Brain pericyte (primary cell): ENCODE data around the gene ARL4A.
A peak's percentile ranks its signal among the peaks of the same experiment; 100 is the strongest.
"Not testable (repeated sequence)": the region's sequence is repeated elsewhere in the genome, so short reads cannot be mapped to it uniquely, and the experiment has no call there.

Experiments used
- DNase-seq: peaks from one replicate; pipeline ENCODE4 v3.0.0-alpha.2; 2012; ENCODE audit warnings: low read depth, low spot score

ARL4A gene, protein sequence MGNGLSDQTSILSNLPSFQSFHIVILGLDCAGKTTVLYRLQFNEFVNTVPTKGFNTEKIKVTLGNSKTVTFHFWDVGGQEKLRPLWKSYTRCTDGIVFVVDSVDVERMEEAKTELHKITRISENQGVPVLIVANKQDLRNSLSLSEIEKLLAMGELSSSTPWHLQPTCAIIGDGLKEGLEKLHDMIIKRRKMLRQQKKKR

DNA sequence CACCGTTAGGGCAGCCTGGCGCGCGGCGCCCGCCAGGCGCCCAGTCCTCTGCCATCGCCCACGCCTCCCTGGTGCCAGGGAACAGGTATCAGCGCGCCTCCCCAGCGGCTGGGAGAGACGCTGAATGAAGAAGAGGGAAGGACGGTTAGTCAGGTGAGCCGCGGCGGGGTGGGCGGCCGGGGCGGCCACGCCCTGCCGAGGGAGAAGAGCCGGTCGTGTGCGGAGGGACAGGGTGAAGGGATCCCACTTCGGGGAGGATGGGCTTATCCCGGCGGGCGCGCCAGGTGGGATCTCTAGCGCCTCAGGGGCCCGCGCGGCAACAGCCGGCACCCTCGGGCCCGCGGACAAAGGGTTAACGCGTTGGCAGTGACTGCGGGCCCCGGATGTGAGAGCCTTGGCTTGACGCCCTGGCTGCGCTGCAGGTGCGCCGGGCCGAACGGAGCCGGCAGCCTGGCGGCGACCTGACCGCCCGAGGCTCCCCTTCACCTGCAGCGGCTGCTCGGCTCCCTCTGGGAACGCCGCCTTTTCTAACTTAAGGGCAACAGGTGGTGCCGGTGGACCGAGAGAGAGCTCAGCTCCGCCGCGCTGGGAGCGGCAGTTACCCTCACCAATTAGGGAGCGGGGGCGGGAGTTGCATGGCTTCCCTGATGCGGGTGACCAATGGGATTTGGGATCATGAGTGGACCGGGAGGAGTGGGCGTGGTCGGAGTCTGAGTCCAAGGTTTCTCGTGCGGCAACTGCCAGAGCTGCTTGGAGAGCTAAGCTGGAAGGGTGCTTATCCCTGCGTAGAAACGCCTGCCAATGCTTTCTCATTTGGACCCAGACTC is at the start of gene ARL4A:
TSS of gene ARL4A (plus strand) at position 743 of the 827 bp plus-strand sequence. CDS start 622 bp downstream, outside the sequence.
- DNase-seq, result peak; percentile 97

DNA sequence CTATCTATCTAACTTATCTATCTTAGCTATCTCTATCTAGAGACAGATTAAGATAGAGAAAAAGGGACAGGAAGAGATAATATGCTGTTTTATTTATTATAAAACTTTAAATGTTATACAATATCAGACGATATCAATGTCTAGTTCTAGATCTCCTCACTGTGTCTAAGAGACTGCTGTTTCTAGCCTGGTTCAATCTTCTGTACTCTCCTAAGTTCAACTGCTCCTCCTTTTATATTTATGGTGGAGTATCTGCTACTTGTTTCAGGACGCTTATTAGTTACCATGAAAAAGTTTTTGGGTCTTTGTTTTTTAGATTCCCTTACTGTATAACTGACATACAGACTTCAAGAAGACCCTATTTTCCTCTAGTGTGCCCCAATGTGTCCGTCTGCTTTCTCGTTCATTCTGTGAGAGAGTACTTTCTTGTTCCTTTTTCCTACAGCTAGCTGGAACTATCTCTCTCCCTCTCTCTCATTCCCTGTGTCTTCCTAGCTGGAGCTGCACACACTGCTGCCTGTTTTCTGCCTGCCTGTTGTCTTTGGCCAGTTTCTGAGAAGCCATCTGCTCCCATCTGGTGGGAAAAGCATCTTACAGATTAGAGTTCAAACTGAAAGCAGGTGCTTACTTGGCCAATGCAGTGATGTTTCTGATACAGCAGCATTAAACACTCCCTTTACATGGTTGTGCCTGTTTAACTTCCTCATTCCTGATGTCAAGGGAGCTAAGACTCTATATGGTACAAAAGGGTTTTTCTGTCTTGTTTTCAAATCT is 49.4 kb upstream of the ARL4A start:
- no peak for DNase-seq

DNA sequence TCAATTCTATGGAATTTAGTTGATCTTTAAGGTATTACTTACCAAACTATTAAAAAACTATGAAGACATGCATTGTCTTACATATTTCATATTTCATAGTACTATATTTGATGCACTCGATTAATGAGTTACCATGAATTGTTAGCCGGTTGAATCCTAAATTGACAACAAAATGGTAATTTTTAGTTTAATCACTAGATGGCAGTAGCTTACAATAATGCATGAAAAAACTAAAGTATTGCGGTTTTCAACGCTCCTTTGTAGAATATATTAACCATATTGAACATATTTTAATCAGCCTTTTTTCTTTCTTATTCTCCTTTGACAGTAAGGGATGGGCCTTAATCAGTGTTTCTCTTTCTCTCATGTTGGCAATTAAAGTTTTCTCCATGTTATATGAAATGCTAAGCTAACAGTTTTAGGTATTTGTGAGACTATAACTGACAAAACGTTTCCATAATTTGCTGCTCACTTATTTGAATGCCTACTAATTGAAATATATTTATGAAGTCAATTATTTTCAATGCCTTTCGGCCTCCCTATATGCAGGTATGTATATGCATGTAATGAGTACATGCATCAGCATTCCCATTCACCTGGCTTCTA is 48.5 kb upstream of the ARL4A start:
- DNase-seq, result no peak

DNA sequence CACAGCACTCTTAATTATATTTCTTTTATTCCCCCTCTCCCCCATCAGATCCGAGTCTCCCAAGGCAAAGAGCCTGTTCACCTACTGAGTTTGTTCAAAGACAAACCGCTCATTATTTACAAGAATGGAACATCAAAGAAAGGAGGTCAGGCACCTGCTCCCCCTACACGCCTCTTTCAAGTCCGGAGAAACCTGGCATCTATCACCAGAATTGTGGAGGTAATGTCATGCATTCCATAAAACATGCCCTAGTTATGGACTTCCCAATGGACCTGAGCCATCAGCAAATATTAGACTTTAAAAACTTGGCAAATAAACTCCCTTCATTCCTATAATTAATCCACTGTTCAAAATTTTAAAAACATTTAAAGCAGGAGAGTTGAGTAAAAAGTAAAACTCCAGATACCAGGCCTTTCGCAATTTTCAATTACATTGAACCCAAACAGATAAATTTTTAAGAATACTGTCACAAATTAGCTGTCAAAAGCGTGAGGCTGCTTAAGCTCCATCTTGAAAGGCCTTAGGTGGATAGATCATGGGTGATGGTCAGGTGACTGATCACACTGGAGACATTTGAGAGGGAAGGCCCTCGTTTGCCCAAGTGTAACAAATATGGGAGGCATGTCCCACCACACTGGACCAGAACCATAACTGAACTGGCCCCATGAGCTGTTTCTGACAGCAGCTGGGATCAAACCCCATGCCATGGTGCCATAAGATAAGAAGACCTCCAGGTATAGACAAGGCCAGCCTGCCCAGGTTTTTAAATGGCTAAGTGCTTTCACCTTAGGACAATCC is 46.9 kb upstream of the ARL4A start:
- DNase-seq, result no peak

DNA sequence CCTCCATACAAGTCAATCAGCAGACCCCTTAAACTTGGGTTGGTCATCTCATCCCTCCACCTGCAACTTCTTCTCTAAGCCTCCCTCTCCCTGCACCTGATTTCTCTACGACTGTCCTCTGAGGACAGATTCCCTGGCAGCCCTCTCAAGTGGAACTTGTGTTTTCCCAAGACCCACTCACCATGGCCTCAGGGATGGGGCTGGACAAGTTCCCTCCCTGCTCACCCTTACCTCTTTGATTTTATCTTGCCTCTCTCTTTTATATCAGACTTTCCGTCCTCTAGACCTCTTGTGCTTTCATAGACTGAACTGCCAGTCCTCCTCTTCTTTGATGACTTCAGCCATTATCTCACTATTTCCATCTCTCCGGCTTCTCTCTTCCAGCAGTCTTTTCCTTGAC is 46.2 kb upstream of the ARL4A start:
- DNase-seq, result no peak

DNA sequence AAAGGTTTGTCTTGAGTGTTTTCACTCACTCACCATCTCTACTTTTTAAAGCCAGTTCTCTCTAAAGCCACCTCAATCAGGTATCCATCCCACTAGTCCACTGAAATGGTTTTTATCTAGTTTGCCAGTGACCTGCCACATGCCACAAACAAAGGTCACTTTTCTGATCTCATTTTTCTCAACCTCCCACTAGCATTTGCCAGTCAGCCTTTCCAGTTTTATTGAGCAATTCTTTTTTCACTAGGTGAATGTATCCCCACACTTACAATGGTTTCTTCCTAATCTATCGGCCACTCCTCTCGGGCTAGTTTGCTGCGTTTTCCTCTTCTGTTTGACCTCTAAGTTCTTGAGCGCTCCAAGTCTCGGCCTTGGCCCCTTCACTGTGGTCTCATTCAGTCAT is 44.9 kb upstream of the ARL4A start:
- no peak for DNase-seq

DNA sequence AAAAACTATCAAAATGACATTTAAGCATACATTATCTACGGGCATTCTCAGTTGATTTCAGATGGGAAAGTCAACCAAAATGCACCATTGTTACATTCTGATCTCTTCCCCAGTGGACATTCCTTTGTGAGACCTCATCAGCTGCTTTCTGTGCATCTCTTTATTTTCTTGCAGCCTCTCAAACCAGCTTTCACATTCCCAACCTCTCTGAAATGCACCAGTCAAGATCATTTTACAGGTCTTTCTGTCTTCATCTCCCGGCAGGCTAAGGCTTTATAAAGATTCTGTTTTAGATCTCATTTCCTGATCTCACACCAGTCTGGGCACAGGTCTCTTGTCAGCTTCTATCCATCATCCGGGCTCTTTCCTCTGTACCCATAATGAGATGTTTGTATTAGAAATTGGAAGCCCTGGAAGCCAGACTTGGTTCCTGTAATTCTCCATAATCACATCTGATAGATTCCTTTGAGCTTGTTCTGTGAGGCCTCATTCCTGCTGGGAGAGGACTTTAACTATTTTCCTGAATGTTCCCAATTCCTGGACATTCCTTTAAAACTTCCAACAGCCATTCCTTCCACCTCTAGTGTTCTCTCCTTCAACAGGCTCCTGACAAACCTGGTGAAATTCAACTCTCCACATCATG is 44.3 kb upstream of the ARL4A start:
- no peak for DNase-seq

DNA sequence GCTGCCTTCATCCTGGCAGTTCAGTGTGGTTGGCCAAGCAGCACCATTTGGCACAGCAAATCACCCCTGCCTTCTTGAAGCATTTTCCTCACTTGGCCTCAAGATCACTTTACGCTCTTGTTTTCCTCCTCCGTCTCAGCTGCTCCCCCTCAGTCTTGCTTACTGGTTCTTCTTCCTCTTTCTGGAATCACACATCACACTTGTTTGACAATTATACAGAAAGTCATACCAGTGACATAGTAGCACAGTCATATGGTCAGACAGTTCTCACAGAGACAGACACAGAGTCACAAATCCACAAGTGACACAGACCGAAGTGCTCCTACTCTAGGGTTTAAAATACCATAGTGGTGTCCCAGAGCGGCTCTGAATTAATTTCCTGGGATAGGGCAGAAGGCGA is 43.8 kb upstream of the ARL4A start:
- DNase-seq, result no peak

DNA sequence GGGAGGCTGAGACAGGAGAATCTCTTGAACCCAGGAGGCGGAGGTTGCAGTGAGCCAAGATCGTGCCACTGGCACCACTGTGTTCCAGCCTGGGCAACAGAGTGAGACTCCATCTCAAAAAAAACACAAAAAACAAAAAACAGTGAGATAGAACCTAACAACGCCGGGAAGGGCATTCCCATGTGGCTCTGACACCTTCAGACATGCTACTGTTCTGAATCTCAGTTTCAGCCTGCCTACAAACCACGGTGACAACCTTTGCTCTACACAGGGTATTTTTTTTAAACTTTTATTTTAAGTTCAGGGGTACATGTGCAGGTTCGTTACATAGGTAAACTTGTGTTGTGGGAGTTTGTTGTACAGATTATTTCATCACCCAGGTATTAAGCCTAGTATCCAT is 42.2 kb upstream of the ARL4A start:
- not testable (repeated sequence) for DNase-seq

DNA sequence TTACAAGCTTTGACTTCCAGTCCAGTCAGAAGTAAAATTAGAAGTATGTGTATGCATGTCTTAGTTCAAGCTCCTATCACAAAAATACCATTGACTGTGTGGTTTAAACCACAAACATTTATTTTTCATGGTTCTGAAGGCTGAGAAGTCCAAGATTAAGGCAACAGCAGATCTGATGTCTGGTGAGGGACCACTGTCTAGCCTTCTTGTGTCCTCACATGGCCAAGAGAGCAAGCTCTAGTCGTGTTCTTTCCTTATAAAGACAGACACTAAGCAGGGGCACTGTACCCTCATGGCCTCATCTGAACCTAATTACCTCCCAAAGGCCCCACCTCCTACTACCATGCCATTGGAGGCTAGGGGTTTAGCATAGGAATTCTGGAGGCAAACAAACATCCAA is 41.3 kb upstream of the ARL4A start:
- DNase-seq, result no peak

DNA sequence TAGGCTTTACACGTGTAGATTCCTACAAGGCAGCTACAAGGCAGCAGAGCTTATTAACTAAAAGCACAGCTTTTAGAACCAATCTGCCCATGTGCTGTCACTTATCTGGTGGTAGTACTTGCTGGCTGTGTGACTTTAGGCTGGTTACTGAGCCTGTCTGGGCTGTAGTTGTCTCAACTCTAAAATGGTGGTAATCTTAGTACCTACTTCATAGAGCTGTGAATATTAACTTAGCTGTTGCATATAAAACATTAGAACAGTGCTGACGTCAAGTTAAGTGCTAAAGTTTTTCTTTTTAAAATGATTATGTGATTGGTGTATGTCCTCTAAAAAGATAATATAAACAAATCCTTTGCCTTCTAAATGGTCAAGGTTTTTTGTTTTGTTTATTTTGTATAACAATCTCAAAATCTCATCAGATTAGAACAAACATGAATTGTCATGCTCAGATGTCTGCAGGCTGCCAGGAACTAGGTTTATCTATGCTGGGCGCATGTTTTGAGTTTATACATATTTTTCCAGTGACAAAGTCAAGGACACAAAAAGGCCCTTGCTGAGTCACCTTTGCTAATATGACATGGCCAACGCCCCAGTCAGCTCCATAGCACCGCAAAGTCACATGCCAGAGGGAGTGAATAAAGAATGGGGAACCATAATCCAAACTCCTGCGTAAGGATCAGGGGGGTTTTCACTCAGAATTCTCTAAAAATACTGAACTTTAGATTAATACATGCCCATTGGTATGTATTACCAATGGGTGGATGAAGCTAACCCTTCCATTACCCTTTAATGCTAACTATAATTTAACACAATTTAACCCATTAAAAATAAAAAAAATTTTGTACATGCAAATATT is 39.8 kb upstream of the ARL4A start:
- DNase-seq, result no peak

DNA sequence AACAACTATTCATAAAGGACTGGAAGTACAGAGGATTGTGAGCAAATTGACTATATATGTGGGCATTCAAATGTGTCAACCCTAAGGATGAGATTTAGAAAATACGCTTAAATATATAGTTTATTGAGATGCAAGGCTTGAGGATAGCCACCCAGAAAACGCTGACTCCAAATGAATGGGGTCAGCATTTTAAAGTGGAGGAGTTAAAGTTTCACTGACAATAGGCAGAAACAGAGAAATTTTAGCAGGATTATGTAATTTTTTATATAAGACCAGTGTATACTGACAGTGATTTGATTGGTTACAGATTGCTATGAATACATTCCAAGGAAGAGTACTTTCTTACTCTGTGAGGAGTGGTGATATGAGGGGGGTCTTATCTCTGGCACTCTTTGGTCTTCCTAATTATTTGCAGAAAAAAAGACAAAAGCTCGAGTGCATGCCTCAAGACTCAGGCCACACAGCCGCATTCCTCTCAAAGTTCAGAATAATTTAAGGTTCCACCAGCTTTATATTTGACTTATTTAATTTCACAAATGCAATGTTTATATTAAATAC is 38.6 kb upstream of the ARL4A start:
- DNase-seq, result no peak

DNA sequence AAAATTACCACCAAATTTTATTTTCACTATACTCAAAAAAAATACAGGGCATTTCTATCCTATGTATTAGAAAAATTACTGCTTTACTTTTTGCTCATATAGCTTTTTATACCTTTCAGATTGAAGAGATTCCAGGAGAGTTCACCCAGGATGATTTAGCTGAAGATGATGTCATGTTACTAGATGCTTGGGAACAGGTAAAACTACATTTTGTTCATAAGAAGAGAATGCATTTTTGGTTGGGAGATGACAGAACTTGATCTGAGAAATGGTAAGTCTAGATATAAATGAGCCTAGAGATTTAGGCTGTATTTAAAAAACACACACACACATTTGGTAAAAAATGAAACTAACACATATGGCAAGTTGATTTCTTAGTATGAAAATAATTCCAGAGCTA is 38.1 kb upstream of the ARL4A start:
- no peak for DNase-seq

DNA sequence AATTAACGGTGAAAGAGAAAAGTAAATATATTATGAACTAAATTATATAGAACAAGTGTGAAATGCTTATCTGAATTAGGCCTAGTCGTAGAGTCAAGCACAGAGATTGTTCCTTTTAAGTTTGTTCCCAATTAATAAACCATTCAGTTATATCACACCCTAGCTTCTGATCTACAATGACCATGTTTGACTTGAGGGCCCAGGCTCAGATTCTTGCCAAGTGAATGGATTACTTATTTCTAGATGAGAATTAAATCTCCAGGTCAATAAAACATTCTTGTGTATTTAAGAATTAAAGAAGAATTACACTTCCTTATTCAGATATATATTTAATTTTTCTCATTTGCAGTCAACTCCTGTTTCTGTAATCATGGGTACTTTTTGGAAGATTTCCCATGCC is 37.4 kb upstream of the ARL4A start:
- no peak for DNase-seq

DNA sequence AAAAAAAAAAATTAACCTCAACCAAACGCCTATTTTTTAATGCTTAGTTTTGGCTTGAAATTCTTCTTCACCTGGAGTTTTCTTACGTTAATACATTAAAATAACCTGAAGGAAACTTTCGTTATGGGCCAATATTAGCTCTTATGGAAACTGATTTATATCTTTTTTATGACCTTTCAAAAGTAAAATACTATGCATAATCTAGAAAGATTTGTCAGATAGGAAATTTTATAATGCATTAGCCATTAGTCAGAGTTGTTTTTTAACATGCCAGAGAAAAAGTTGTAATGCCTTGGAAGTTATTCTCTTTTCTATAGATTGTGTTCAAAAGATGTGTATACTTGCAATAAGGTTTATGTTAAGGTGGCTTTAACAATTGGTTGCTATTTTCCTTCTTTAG is 34.3 kb upstream of the ARL4A start:
- no peak for DNase-seq

DNA sequence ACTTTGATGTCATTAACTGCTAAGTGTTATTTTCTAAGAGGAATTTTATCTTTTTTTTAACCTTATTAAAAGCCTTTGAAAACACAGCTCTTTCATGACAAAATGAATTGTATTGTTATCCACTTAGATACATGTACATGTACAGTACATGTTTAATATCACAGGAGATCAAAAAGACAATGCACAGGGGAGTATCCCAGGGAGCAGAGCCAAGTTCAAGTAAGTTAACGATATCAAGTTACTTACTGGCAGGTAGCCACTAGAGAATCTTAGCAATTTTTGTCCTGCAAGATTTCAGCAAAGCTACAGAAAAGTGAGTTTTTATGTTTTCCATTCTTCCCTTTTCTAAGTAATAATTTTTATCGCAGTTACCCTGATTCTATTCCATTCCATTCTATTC is 33.9 kb upstream of the ARL4A start:
- no peak for DNase-seq

DNA sequence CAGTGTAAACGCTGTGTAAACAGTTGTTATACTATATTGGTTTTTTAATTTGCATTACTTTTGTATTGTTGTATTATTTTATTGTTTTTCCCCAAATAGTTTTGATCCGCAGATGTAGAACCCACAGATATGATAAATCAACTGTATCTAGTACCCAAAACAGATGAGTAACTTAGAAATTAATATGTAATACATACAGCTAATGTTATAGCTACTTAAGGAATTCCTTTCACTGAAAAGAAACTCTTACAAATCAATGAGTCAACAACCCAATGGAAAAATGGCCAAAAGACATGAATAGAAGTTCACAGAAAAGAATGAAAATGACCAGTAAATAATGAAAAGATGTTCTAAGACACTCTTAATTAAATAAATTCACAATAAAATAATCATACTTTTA is 32.3 kb upstream of the ARL4A start:
- DNase-seq, result no peak

DNA sequence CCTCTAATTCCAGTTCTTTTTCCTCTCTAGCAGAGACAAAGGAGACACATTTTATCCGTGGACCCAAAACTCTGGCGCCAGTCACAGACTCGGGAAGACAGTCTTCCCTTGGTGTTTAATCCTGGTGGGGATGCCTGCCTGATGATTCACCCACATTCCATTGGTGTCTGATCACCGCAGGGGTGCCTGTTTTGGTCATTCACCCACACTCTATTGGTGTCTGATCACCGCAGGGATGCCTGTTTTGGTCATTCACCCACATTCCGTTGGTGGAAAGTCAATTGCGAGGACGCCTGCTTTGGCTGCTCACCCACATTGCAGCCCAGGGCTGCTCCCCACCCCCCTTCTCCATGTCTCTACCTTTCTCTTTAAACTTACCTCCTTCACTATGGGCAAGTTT is 27.0 kb upstream of the ARL4A start:
- not testable (repeated sequence) for DNase-seq

DNA sequence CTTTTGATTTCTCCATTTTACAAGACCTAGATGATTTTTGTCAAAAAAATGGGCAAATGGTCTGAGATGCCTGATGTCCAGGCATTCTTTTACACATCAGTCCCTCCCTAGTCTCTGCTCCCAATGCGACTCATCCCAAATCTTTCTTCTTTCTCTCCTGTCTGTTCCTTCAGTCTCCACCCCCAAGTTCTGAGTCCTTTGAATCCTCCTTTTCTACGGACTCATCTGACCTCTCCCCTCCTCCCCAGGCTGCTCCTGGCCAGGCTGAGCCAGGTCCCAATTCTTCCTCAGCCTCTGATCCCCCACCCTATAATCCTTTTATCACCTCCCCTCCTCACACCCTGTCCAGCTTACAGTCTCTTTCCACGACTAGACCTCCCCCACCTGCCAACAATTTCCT is 26.4 kb upstream of the ARL4A start:
- DNase-seq, result not testable (repeated sequence)

DNA sequence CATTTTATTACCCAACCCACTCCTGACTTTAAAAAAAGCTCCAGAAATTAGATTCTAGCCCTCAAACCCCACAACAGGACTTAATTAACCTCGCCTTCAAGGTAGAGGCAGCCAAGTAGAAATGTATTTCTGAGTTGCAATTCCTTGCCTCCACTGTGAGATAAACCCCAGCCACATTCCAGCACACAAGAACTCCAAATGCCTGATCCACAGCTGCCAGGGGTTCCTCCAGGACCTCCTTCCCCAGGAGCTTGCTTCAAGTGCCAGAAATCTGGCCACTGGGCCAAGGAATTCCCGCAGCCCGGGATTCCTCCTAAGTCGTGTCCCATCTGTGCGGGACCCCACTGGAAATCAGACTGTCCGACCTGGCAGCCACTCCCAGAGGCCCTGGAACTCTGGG is 25.9 kb upstream of the ARL4A start:
- no peak for DNase-seq
